Nucleus accumbens (tissue), 56 donors: ENCODE results near the gene DNAJB8.

Experiments used
- DNase-seq, 56 donors: peaks; one replicate each; lab custom pipeline; 2025; lab: John Stamatoyannopoulos, UW

DNAJB8 gene

GRCh38 chr3:128430301-128430700 lies 36.4 kb downstream of the DNAJB8 start:
- no peak for DNase-seq

DNA sequence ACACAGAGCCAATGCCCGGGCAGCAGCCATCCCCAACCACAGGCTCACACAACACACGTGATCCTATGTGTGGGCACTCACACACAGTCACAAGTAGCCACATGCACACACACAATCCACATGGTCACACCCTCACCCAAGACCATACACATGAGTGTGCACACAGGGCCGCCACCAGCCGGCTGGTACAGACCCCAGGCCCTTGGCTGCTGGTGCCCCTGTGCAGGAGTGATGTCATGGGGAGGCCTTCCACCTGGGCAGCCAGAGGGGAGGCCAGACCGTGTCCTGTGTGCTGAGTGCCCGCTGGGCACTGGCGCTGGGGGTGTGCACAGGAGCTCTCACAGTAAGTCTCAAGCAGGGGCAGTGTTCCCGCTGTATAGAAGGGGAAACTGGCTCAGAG lies 36.9 kb downstream of the DNAJB8 start:
- no peak for DNase-seq

DNA sequence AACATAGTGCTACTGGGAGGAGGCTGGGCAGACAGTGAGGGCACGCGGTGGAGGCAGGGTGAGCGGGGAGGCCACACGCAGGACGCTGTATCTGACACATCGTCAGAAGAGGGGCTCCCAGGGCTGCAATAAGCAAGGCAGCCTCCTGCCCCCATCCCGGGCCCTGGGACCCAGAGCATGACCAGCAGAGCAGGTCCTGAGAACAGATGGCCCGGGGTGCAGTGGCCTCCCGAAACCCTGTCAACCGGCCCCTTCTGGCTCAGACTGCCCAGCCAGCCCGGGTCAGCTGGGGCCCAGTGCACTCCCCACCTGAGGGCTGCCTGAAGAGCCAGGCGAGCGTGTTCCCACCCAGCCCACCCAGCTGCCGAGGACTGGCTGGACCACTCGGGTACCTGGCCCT lies 37.4 kb downstream of the DNAJB8 start:
- no peak for DNase-seq

DNA sequence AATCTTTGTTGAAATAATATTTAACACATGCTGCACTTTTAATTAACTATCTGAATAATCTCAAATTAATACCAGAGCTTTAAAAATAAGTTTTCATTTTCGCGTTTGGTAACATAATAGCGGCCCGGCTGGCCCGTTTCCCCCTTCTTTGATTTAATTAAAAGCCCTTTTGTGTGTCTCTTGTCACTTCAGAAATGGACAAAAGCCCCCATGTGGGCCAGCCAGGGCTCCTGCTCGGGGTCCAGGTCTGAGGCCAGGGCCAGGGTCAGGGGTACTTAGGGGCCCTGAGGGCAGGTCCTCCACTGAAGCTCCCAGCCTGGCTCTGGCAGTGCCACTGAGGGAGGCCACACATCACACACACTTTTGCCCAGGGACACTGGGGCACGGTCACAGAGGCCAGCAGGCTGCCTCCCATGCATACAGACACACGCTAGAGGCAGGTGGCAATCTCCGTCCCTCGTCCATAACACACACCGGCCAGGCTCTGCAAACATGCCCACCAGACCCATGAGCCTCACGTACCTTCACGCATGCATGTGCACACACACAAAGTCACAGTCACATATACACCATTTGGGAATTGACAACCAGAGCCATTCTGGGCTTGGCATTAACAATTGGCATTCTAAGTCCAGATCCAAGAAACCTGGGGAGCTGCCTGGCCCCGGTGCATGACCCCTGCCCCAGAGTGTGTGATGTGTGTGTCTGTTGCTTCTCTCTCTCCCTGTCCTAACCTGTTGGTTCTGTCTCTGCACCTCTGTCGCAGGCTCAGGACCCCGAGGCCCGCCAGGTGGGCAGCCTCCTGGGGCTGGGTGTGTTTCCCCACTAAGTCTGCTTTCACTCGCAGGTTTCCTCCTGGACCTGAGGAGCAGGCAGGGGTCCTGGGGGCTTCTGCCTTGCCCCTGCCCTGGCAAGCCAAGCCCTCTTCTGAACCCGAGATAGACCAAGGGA lies 38.5 kb downstream of the DNAJB8 start:
- DNase-seq: no peak

GRCh38 chr3:128427175-128427857 lies 39.4 kb downstream of the DNAJB8 start:
- DNase-seq: no peak

GRCh38 chr3:128426128-128426921 lies 40.4 kb downstream of the DNAJB8 start:
- peak in 12 of 56 donors; percentile 6 to 50 (median 17) for DNase-seq

GRCh38 chr3:128425846-128426127 lies 40.9 kb downstream of the DNAJB8 start:
- DNase-seq: no peak

- DNase-seq: no peak
Observed at GRCh38 chr3:128425142-128425845, 41.4 kb downstream of the DNAJB8 start.

GRCh38 chr3:128424508-128425069 lies 42.1 kb downstream of the DNAJB8 start:
- DNase-seq: no peak

DNA sequence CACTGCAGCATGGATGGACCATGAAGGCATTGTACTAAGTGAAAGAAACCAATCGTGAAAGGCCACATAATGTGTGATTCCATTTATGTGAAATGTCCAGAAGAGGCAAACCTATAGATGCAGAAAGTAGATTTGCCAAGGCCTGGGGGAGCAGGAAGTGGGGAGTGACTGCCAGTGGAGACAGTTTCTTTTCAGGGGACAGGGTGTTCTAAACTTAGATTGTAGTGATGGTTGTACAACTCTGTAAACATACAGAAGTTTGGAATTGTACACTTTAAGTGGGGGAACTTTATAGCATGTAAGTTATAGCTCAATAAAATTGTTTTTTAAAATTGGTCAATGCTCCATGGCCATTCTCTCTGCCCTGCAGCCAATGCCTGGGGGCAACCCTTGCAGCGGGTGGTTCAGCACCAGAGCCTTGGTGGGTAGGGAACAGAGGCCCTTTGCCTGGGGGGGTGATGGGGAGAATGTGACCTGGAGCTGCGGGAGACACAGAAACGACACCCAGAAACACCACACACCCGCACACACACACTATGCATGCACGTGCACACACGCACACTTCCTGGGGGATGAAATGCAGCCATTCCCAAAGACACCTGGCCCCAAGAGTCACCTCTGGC lies 43.1 kb downstream of the DNAJB8 start:
- no peak for DNase-seq

GRCh38 chr3:128422762-128423524 lies 43.7 kb downstream of the DNAJB8 start:
- DNase-seq: no peak

DNA sequence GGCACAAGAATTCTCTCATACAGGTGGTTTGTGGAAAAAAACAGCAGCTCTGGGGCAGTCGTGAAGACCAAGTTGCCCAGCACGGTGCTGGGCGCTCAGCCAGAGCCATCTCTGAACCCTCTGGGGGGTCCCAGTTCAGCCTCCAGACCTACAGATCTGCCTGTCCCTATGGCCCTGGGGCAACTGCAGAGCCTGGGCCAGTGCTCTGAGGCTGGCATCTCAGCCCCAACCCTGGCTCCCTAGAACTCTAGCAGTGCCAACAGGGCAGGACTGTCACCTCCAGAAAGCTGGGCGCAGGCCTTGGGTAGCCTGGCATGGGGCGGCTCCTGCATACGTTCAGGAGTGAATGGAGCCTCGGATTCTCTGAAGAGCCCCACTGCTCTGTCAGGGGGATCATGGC lies 44.7 kb downstream of the DNAJB8 start:
- DNase-seq: no peak

GRCh38 chr3:128421439-128421836 lies 45.3 kb downstream of the DNAJB8 start:
- no peak for DNase-seq

DNA sequence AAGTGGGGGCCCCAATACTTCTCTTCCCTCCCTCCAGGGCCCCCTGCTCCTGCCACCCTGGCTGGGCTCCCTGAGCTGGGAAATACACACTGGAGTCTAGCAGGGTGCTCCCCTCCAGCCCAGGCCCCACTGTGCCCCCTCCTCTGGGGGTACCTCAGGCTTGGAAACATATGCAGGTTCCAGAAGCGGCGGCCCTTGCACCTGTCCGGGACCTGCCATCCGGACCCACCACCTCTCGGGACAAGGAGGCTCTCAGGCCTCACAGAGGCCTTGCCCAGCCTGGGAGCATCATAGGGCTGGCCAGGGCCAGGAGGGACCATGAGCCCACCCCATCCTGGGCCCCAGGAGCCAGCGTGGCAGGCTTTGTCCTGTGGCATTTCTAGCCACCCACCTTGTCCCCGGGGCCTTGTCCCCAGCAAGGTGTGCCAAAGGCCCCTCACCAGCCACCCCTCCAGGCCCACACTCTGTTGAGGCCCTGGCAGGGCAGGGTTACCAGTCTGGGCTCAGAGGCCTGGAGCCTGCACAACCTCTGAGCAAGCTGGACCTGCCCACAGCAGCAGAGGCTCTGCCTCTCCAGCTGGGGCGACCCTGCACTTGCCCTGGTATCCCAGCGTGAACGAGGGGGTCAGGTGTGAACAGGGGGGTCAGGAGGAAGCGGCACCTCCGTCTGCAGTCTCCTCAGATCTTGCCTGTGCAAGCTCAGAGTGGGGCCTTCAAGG lies 45.8 kb downstream of the DNAJB8 start:
- DNase-seq: no peak

GRCh38 chr3:128420289-128420688 lies 46.4 kb downstream of the DNAJB8 start:
- no peak for DNase-seq

DNA sequence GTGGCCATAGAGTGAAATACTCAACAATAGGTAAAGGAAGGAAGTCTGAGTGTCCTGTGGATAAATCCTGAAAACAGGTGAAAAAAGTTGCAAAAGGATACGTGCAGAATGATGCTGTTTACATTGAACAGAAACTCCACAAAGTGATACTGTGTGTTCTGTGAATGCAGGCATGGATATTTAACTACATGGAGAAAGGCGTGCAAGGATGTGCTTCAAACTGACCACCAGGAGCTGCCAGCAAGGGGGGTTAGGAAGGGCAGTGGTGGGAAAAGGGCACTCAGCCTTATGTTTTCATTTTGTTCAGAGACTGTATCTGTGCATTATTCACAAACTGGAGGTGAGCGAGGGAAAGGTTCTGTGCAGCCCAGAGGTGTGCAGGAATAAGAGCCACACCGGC lies 47.4 kb downstream of the DNAJB8 start:
- DNase-seq: no peak

GRCh38 chr3:128418900-128419299 lies 47.8 kb downstream of the DNAJB8 start:
- no peak for DNase-seq

DNA sequence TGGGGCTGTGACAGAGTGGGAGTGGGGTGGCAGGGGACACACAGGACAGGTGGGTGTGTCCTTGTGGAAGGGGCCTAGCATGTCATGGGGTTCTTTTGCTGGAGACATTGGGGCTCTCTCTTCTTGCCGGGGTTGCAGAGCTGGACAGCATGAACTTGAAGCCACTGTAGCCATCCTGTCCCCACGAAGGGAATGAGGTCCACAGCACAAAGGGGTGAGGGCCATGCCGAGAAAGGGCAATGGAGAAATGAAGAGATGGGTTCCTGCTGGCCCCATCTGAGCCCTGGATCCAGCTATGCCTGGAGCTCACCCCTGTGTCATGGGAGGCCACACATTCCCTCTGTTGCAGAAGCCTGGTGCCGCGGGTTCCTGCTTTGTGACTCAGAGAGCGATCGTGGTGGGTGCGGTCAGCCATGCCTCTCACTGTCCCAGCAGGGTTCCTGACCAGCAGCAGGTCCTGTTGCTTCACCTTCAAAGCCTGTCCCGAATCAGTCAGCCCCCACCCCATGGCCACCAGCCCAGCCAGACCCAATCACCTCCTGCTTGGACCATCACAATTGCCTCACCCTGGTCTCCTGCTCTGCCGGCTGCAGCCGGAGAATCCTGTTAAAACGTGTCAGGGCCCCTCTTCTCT lies 50.0 kb downstream of the DNAJB8 start:
- DNase-seq: no peak
